PC-3 (cell line): Measurements from ENCODE around the gene SEPTIN12.

ENCODE experiments used
- CTCF ChIP-seq: fragments of 300-600 bp; sonication (generic); conservative IDR thresholded peaks from 2 replicates; pipeline ENCODE4 v1.5.1; 2017; ENCODE audit warnings: antibody characterized with exemption, low read depth, mild to moderate bottlenecking, low read length
- EZH2 ChIP-seq: fragments of 300-600 bp; sonication (generic); IDR thresholded peaks from one replicate; pipeline ENCODE4 v1.6.1; 2017; ENCODE audit warnings: antibody characterized with exemption, mild to moderate bottlenecking, low read length; ENCODE audit not compliant: unreplicated experiment

GRCh38 chr16:4753227-4753626, 34.9 kb downstream of the SEPTIN12 start:
- TF ChIP-seq CTCF (no peak), EZH2 (no peak)
